Dedifferentiated amniotic fluid mesenchymal stem cell (primary cell): ENCODE results near the gene FLRT2.
A peak's percentile ranks its signal among the peaks of the same experiment; 100 is the strongest.

Source experiments
- DNase-seq: peaks from one replicate; pipeline ENCODE4 v3.0.0-alpha.2; 2016; ENCODE audit errors: extremely low spot score

Gene FLRT2

DNA sequence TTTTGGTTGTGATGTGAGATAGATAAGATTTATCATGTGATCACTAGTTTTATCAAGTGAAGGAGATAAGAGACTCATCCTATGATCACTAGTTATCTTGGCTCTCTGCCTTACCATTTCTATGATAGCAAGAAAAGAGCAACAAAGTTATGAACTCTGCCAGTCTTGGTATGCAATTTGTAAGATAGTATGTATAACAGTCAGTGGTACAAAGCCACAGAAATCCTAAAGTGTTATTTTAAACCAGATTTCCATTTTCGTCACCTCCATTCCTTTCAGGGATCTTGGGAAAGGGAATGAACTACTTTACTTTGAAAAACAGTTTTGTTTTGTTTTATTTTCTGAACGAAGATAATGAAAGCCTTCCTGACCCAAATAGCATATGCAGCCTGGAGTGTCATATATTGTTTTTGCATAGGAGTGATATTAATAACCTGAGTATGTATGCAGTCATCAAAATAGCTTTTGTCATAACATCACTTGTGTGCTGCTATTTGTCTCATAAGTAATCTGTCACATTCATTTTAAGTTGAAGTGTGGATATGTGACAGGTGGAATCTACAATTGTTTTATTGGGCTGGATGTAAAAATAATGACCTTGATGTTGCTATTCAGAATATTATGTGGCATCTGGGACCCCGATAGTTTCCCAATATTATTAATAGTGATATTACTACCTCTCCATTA lies 35.0 kb downstream of the FLRT2 start:
- DNase-seq = no peak

DNA sequence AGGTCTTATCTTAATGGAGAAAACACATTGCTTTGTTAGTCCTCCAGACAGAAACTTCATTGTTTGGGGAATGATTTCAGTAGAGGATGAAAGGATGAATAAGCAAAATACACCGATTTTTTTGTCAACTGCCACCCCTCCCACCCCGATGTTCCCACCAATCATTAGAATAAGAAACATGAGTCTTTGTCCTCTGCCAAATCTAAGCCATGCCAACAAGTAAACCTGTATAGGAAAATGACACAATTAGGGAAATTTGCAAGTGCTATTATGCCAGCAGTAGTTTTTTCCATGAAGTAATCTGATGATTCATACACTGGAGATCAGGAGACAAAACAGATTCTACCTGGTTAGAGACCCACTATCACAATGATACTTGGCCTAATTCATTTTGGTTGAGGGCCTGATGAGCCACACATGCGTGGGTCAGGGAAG lies 35.9 kb downstream of the FLRT2 start:
- no peak for DNase-seq

DNA sequence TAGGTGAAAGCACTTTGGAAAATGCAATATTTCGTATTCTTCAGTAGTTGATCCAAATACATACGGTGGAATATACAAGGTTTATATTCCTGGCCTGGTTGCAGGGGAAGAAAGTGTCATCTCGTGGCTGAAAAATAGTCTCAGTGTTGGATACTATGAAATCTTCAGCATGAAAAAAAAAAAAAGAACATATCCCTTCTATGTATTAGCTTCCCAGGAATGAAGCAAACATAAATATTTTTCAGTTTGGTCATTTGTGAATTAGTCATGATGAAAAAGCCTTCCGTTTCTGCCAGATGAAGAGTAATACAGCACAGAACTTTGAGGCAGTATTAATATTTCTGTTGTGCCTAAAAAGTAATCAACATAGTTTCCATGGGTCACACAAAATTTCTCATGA lies 36.7 kb downstream of the FLRT2 start:
- DNase-seq = peak; percentile 82

DNA sequence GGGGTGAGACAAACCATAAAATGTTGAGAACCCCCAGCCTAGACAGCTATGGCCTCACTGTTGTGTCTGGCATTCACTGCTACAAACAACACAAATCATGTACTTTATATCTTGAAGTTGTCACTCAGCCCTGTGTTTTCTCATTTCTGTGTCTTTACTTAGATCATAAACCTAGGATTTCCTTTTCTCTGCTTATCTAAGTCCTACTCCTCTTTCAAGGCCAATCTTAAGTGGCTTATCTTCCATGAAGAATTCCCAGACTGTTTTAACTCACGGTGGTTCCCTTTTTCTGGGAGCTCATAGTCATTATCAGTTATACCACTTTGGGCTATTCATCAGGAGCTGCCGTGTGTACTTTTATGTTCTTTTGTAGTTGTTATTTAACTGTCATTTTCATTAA lies 42.1 kb downstream of the FLRT2 start:
- no peak for DNase-seq

DNA sequence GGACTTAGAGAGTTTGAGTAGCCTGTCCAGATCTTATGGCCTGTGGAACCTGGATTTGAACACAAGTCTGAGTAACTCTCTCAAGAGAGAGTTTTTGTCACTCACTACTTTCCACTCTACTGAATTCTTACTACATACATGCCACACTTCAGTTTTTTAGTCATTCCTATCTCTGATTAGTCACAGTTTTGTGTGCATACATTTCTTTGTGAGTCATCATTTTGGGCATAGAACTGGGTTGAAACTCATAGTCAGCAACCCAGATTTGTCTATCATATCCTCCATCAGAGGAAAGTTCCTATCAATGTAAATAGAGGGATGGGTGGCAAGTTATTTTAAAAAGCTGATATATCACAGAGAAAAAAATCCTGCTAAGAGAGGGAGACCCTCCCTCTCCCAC lies 42.9 kb downstream of the FLRT2 start:
- DNase-seq = peak; percentile 79

DNA sequence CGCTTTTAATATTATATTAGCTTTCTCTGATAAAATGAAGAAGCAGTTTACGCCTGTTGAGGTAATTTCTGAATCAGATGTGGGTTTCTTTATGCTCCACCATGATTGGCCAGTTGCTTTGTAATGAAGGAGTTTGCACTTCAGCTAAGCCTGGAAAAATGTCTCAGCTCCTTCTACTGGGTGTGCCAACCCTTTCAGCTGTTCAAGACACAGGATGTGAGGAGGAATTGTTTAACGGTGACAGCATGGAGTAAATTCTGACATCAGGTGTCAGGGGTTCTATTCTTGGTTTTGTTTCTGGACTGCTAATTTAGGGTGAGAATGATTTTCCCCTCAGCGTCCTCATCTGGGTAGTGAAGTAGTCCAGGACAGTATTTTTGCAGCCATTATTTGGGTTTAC lies 43.5 kb downstream of the FLRT2 start:
- no peak for DNase-seq

DNA sequence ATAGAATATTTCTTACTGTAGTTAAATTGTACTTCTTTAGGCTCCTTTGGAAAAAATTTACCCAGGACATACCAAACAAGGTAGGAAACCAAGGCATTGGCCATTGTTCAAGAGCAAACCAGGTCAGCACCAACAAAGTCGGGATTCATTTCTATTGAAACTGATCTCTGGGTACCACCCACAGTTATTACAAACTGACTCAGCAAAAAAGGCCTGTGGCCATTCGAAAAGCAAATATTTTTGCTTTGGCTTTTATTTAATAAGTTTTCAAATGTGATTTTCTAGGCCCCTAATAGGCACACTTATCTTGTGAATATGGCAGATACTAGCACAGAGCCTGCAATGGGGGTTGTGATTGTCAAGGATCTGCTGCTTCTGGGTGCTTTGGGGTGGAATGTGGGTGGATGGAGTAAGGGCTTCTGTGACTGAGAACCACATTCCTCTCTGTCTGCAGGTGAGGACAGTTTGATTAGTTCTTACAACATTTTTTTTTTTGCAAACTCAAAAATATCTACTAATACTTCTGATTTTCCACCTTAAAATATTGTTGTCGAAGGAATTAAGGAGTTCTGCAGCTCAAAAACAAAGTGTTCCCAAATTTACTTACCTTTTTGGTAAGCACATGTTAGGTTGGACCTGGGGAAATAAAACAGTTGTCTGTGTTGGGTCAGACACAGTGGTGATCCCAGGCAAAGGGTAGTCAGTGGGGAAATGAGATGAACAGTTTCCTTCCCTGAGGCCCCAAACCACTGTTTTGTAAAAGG lies 45.1 kb downstream of the FLRT2 start:
- DNase-seq = no peak

DNA sequence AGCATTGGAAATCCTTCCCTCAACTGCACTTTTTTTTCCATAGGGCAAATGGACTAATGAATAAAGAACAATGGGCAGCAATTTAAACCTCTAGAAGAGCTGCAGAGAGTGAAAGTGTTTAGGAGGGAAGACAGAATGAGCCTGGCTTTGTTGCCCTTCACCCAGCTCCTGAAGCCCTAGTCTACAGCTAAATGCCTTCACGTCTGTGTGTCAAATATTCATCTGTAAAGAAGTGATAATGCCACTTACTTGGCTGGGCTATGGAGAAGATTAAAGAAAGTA lies 45.6 kb downstream of the FLRT2 start:
- DNase-seq = no peak

DNA sequence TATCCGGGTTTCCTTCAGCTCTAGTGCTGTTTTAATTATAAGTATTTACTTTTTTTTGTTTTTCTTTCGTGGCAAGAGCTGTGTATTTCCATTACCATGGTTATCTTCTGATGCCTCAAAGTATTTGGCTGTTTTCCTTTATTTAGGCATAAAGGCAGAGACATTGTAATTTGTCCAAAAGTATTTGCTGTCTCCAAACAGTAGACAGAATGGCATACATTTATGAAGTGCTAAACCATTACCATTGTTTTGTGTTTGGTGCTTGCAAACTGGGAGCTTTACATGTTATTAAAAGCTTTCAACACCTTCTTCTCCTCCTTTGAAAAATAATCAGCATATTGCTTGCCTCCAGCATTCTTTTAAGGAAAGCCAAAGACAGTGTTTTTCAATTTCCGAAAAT lies 46.3 kb downstream of the FLRT2 start:
- DNase-seq = no peak

DNA sequence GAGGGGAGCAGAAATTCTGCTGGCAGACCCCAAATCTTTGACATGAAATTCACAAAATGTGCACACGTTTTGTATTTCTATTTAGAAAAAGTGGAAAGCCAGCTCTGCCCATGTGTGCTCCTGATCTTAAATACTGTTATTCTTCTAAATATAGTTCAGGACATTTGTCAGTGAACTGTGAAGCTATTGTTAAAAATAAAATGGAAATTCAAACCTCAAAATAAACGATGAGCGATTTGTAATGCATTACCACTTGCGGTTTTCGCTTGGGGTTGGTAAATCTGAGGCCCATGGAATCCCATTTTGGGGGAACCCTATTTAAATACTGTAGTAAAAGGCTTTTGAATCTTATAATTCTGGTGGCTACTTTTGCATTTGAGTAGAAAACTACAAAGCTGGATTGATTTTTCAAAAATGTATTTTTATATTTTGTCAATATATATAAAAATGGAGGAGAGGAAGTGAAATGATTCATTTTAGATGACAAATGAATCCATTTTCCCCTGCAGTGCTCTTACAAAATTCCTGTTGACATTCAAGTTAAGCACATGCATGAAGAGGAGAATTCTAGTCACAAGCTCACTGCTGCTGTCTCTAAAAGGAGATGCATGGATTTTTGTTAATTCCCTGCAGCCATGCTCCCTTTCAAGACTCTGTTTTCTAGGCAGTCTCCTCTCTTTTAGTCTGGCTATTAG lies 47.1 kb downstream of the FLRT2 start:
- no peak for DNase-seq

DNA sequence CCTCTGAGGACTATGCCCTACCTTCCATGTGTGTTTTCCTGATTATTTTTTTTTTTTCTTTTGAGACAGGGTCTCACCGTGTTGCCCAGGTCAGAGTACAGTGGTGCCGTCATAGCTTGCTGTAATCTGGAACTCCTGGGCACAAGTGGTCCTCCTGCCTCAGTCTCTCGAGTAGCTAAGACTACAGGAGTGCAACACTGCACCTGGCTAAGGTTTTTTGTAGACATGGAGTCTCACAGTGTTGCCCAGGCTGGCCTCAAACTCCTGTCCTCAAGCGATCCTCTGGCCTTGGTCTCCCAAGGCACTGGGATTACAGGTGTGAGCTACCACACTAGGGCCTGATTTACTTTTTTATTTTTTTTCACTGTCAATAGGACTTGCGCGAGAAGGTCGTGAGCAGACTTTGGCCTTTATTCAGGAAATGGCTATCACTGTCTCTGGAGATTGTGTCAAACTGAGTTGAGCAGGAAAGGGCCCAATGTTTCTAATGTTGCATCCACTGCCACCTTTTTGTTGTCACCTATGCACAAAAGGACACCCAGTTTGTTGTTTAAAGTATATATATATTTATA lies 47.7 kb downstream of the FLRT2 start:
- no peak for DNase-seq

DNA sequence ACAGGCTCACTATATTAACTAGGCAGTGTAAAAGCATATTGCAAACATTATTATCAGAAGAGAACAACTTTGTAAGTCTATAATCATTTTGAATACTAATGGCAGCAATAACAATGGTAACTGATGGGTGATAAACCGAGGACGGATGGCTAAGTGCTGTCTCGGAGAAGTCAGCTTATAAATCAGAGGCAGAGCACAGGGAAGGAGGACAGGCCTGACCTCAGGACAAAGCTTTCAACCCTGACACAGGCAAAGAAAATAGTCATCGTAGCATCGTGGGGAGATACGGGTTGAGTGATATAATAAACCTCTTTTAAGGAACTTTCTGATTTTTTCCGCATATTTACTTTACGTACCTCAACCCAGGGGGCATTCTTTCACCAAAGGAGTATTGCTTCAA lies 48.4 kb downstream of the FLRT2 start:
- DNase-seq = no peak

DNA sequence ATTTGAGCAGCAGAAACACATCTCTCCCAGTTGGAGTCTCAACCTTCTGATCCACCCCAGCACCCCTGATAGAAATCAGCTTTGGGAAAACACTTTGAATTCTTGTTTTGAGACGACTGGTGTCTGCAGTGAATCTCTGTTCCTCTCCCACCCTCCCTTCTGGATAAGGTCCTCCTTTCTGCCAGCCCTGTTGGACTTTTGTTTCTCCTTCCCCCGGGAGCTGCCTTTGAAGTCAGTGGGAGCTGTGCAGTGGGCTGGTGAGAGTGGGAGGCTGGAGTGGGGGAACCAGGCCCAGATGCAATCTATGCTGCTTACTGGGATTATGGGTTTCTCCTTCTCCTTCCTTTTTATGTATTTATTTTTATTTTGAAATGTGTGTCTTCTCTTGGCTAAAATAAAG lies 49.0 kb downstream of the FLRT2 start:
- no peak for DNase-seq

DNA sequence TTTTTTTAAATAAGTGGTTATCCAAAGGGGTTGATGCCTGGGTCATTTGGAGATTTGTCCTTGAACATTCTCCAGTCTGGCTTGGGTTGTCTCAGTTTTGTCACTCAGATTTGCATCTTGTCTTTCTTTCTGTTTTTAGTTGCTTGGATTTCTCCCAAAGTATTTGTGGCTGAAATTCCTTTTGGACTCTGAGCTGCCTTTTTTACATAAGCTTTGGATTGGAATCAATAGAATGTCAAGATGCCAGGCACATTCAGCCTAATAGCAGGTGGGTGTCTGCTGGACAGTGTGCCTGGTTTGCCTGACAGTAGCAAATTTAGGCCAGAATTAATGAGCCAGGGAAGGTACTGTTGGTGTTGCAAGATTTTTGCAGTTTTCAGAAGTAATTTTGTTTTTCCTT lies 50.0 kb downstream of the FLRT2 start:
- DNase-seq = no peak

DNA sequence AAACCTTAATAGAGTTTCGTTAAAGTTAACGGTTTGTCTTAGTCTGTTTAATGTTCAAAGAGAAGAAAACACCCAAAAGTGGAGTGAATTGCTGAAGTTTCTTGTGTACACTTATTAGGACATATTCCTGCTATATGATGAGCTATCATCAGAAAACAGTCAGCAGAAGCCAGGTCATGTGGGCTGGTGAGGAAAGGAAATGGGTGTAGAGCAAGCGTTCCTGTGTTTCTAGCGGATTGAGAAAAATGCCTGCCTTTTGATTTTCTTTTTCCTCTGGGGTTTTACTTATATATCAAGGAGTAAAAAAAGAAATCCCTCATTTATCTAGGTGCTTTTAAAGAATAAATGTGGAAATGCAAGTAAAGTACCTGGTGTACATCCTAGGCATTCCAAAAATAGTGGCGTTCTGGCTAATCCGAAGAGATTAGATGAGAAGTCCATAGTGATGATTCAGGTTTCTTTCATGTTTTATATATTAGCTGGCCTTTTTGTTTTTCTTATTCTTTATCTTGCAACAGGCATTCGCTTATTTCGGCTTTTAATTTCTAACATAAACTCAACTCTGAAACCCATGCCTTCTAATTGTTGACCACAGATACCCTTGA lies 50.7 kb downstream of the FLRT2 start:
- no peak for DNase-seq

DNA sequence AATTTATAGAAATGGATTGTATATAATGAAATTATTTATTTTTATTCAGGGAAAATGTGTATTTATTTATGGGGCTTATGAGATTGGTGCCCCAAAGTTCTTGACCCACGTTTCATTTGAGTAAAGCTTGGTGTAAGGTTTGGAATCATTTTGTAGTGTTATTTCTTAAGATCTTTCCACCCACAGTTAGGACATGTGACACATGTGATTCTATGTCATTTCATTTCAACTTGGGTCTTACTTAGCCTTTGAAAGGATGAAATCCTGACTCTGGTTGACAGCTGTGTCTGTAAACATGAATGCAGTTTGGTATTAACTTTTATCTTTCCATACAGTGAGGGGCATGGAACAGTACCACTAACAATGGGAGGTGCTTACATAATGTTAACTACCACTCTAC lies 51.7 kb downstream of the FLRT2 start:
- no peak for DNase-seq

DNA sequence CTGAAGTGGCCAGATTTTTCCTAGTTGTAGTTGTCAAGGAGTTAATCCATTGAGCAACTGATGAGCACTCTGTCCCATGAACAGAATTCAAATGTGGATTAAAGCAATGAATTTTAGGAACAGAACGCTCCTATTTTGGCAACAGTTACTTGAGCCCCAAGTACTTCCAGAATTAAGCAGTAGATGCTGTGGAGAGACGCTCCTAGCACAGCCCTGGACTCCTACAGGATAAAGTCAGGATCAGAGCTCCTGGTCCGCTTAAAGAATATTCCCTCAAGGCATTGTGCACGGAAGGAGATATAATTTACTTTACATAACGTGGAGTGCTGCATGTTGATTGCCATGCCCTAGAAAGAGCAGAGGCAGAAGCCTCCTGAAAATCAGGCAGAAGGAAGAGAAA lies 53.4 kb downstream of the FLRT2 start:
- DNase-seq = no peak

DNA sequence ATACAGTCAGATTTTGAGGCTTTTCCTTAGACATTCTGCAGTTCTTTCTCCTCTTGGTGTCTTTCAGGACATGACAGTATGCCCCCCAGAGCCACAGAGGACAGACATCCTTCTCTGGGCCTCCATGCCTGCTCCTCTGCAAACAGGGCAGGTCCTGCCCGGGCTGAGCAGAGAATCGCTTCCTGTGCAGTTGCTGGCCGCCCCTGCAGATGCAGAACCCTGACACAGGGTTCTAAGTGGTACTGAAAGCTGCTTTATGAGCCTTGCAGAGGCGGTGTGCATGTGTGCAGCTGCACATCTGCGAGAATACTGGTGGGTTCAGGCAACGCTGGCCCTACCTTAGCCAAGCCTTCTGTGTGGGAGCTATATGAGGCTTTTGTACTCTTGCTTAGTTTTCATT lies 54.5 kb downstream of the FLRT2 start:
- no peak for DNase-seq

DNA sequence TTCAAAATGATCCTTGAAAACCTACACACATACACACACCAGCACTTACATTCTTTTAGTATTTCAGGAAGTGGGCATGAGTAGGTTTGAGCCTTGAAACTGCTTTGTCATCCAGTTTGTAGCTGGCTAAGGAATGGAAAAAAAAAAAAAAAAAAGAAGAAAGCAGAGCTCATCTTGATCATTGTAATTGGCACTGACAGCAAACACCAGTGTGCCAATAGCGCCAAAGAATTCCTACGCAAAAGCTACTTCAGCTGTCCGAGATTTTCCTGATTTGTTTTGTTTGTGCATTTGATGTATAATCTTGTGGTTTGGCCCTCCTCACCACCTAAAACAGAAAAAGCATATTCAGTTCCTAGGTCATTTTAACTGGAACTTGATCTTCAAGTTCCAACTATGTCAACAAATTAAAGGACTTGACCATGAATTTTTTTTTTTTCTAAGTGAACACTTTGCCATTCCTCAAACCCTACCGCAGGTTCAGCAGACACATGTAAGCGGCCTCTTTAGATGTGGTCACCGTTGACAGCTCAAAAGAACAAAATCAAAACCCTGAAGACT lies 57.3 kb downstream of the FLRT2 start:
- DNase-seq = peak; percentile 95

DNA sequence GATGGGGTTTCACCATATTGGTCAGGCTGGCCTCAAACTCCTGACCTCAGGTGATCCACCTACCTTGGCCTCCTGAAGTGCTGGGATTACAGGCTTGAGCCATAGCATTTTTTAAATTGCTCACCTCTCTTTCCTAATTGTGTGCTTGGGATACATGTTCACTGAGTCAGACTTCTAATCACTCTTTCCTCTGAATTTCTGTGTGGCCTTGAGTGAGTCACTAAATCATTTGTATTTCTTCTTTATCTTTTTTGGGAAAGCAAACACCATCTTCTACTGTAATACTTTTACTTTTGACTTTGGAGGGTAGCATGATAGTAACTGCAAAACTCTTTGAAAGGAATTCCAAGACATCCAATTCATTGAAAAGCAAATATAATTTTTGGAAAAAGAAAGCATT lies 60.8 kb downstream of the FLRT2 start:
- DNase-seq = no peak

DNA sequence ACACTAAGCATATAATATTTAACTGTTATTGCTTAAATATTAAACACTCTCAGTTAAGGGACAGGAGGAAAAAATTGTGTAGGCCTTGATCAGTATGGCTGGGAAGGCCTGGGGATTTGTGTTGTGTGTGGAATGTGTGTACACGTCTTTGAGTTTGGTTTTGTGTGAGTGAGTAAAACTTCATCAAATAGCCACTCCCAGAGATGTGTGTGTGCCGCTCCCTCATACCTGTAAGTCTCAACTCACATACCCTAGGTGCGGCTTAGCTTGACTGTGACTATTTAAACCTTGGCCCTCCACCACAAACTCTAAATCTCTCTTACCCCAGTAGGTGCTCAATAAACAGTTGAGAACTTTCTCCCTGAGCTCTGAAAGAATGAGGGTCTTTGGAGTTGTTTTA lies 64.3 kb downstream of the FLRT2 start:
- no peak for DNase-seq

DNA sequence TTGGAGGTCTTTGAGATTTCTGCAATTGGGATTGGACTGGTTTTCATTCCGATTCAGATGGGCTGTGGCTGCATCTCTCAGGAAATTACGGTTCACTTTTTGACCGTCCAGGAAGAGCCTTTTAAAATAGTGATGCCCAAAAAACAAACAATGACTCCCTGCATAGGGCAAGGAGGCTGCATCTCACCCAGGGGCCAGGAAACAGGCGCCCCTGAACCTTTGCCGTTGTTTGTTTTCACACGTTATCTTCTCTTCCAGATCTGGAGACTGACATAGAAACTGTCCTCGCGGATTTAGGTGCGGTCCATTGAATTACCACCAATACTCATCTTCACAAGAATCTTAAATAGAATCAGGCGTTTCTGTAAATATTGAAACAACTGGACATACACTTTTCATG lies 66.0 kb downstream of the FLRT2 start:
- no peak for DNase-seq
